H9 (cell line): Measurements from ENCODE around the gene NTPCR. TPM values are rescaled to one million over a fixed set of nuclear protein-coding genes. Genes with fewer than 3 reads are reported as not detected.

Experiments used
- DNase-seq: peaks from one replicate; pipeline ENCODE4 v3.0.0-alpha.2; 2017
- H2AFZ ChIP-seq: one replicate; pipeline ENCODE4 v1.6.1; 2013; ENCODE audit warnings: mild to moderate bottlenecking, low read length, control low read depth, moderate library complexity
- H2AK5ac ChIP-seq: 2 replicates; pipeline ENCODE4 v1.6.1; 2013; ENCODE audit warnings: low read length, control low read depth, mixed read lengths; ENCODE audit not compliant: insufficient read length
- H2BK120ac ChIP-seq: one replicate; pipeline ENCODE4 v1.6.1; 2013; ENCODE audit warnings: low read depth, mild to moderate bottlenecking, low read length, control low read depth, inconsistent platforms; ENCODE audit not compliant: poor library complexity, severe bottlenecking
- H2BK12ac ChIP-seq: 2 replicates; pipeline ENCODE4 v1.6.1; 2013; ENCODE audit warnings: low read length, control low read depth, mixed read lengths, low read depth; ENCODE audit not compliant: insufficient read length
- H2BK15ac ChIP-seq: 2 replicates; pipeline ENCODE4 v1.6.1; 2013; ENCODE audit warnings: low read depth, low read length, control low read depth
- H2BK20ac ChIP-seq: one replicate; pipeline ENCODE4 v1.6.1; 2013; ENCODE audit warnings: low read depth, mild to moderate bottlenecking, low read length, control low read depth, inconsistent platforms; ENCODE audit not compliant: poor library complexity, severe bottlenecking
- H2BK5ac ChIP-seq: 2 replicates; pipeline ENCODE4 v1.6.1; 2013; ENCODE audit warnings: low read length, control low read depth, mixed read lengths; ENCODE audit not compliant: insufficient read length
- H3K14ac ChIP-seq: 2 replicates; pipeline ENCODE4 v1.6.1; 2013; ENCODE audit warnings: low read length, control low read depth; ENCODE audit not compliant: insufficient read depth
- H3K18ac ChIP-seq: 2 replicates; pipeline ENCODE4 v1.6.1; 2013; ENCODE audit warnings: low read depth, mild to moderate bottlenecking, mixed read lengths, low read length, control low read depth; ENCODE audit not compliant: insufficient read length
- H3K23ac ChIP-seq: 2 replicates; pipeline ENCODE4 v1.6.1; 2013; ENCODE audit warnings: low read length, control low read depth, mixed read lengths, low read depth; ENCODE audit not compliant: insufficient read length
- H3K23me2 ChIP-seq: 2 replicates; pipeline ENCODE4 v1.6.1; 2013; ENCODE audit warnings: low read depth, mild to moderate bottlenecking, mixed read lengths, low read length, control low read depth; ENCODE audit not compliant: insufficient read length, poor library complexity, severe bottlenecking
- H3K27ac ChIP-seq: 2 replicates; pipeline ENCODE4 v1.5.1; 2013; ENCODE audit warnings: low read length, control low read depth, mixed read lengths, low read depth; ENCODE audit not compliant: insufficient read length
- H3K27me3 ChIP-seq: 2 replicates; pipeline ENCODE4 v1.6.1; 2013; ENCODE audit warnings: low read length, control low read depth, inconsistent platforms; ENCODE audit not compliant: insufficient read depth
- H3K4ac ChIP-seq: 2 replicates; pipeline ENCODE4 v1.6.1; 2013; ENCODE audit warnings: low read depth, mild to moderate bottlenecking, control low read depth, inconsistent platforms, low read length, moderate library complexity
- H3K4me1 ChIP-seq: 2 replicates; pipeline ENCODE4 v1.6.1; 2013; ENCODE audit warnings: low read length, control low read depth, inconsistent platforms; ENCODE audit not compliant: insufficient read depth
- H3K4me2 ChIP-seq: 2 replicates; pipeline ENCODE4 v1.6.1; 2013; ENCODE audit warnings: low read length, control low read depth, mixed read lengths; ENCODE audit not compliant: insufficient read length, insufficient read depth
- H3K56ac ChIP-seq: 2 replicates; pipeline ENCODE4 v1.6.1; 2013; ENCODE audit warnings: low read depth, mild to moderate bottlenecking, mixed read lengths, low read length, control low read depth; ENCODE audit not compliant: insufficient read length
- H3K79me1 ChIP-seq: 2 replicates; pipeline ENCODE4 v1.6.1; 2013; ENCODE audit warnings: low read depth, mild to moderate bottlenecking, moderate library complexity, low read length, control low read depth, inconsistent platforms; ENCODE audit not compliant: insufficient read depth, poor library complexity, severe bottlenecking
- H3K79me2 ChIP-seq: 2 replicates; pipeline ENCODE4 v1.6.1; 2013; ENCODE audit warnings: low read length, control low read depth, inconsistent platforms; ENCODE audit not compliant: insufficient read depth
- H3K9ac ChIP-seq: 2 replicates; pipeline ENCODE4 v1.6.1; 2013; ENCODE audit warnings: low read length, control low read depth, mixed read lengths; ENCODE audit not compliant: insufficient read length; ENCODE audit errors: extremely low read depth
- H3K9me3 ChIP-seq: one replicate; pipeline ENCODE4 v1.6.1; 2013; ENCODE audit warnings: low read depth, low read length, inconsistent platforms; ENCODE audit not compliant: control insufficient read depth
- H3T11ph ChIP-seq: one replicate; pipeline ENCODE4 v1.6.1; 2013; ENCODE audit warnings: mild to moderate bottlenecking, low read length, control low read depth, inconsistent platforms
- H4K20me1 ChIP-seq: one replicate; pipeline ENCODE4 v1.6.1; 2013; ENCODE audit not compliant: control insufficient read depth, insufficient read length, insufficient read depth
- H4K5ac ChIP-seq: 2 replicates; pipeline ENCODE4 v1.6.1; 2013; ENCODE audit warnings: low read depth, mild to moderate bottlenecking, mixed read lengths, low read length, control low read depth; ENCODE audit not compliant: insufficient read length
- H4K8ac ChIP-seq: replicated peaks from 2 replicates; pipeline ENCODE4 v1.6.1; 2013; ENCODE audit warnings: low read length, control low read depth, mixed read lengths, low read depth; ENCODE audit not compliant: insufficient read length
- H4K91ac ChIP-seq: 2 replicates; pipeline ENCODE4 v1.6.1; 2013; ENCODE audit warnings: low read depth, mild to moderate bottlenecking, moderate library complexity, mixed read lengths, low read length, control low read depth; ENCODE audit not compliant: insufficient read length
- H3K27ac Mint-ChIP-seq, 3 experiments: 2 replicates in 2 of 3; 3 replicates in 1 of 3; pipeline ENCODE4 v1.8.0; 2020 to 2021; ENCODE audit warnings: mixed read lengths in 3 of 3, mild to moderate bottlenecking in 1 of 3, moderate library complexity in 1 of 3
- H3K27me3 Mint-ChIP-seq: 2 replicates; pipeline ENCODE4 v1.8.0; 2021; ENCODE audit warnings: low read depth, mild to moderate bottlenecking, moderate library complexity, mixed read lengths
- H3K36me3 Mint-ChIP-seq, 3 experiments: 2 replicates in 2 of 3; 3 replicates in 1 of 3; pipeline ENCODE4 v1.8.0; 2020 to 2021; ENCODE audit warnings: low read depth in 3 of 3, mixed read lengths in 3 of 3; ENCODE audit not compliant: insufficient read depth in 1 of 3
- H3K4me1 Mint-ChIP-seq, 2 experiments: 2 replicates each; pipeline ENCODE4 v1.8.0; 2020; ENCODE audit warnings: mixed read lengths in 2 of 2
- H3K4me3 Mint-ChIP-seq, 2 experiments: 2 replicates in 1 of 2; 3 replicates in 1 of 2; pipeline ENCODE4 v1.8.0; 2020 to 2021; ENCODE audit warnings: mild to moderate bottlenecking in 2 of 2, mixed read lengths in 2 of 2, moderate library complexity in 1 of 2
- H3K9me3 Mint-ChIP-seq, 2 experiments: 2 replicates in 1 of 2; 3 replicates in 1 of 2; pipeline ENCODE4 v1.8.0; 2020; ENCODE audit warnings: mild to moderate bottlenecking in 2 of 2, mixed read lengths in 2 of 2, moderate library complexity in 1 of 2
- CTCF ChIP-seq: fragments of 200-600 bp; sonication (generic); conservative IDR thresholded peaks from 3 replicates; pipeline ENCODE4 v1.8.0; 2021; ENCODE audit warnings: antibody characterized with exemption, mild to moderate bottlenecking
- WGBS: extraction: QIAGEN DNeasy Blood & Tissue Kit; methylation state at CpG from one replicate; pipeline ENCODE4 v1.1.7; 2013; ENCODE audit warnings: missing lambda C conversion rate, low lambda C conversion rate, mixed read lengths; ENCODE audit not compliant: insufficient read length; ENCODE audit errors: extremely low coverage; 5-methylcytosine and 5-hydroxymethylcytosine counted together
- total RNA-seq: library from RNA; stranded (reverse); gene quantifications from 2 replicates; pipeline ENCODE4 v1.2.1, GENCODE V29; 2021

The NTPCR gene
- total RNA-seq, 1 experiment from 2014 or later = 87.4 TPM

DNA sequence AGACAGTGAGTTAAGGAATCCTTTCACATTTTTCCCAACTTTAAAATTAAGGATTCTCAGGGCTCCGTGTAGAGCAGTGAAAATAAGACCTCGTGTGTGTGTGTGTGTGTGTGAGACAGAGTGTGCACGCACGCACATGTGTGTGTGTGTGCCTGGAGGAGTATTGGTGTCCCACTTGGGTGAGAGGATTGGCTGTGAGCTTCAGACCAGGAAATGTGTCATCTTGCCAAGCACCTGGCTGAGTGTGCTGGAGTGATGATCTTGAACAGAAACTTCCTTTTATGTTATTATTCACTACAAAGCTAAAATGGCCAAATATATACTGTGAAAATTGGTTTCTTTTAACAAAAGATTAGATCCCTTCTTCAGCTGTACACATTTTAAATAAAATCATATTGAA is 35.2 kb upstream of the NTPCR start:
- no peak overlapping the region for H3K23ac ChIP-seq
- H3K4me1 Mint-ChIP-seq = peaks cover 23 to 24% of the 10 kb centered on the region in 2 experiments

More for the DNA sequence above, 35.2 kb upstream of the NTPCR start:
- Histone ChIP-seq H3K23me2 (no peaks in the 10 kb centered on the region), H3K27ac (no peak overlapping the region), H4K20me1 (no peaks in the 10 kb centered on the region), H3K18ac (no peak overlapping the region), H2BK12ac (no peak overlapping the region), H3K79me2 (no peaks in the 10 kb centered on the region), H3K79me1 (no peaks in the 10 kb centered on the region), H2BK15ac (no peak overlapping the region), H3K14ac (no peak overlapping the region), H3K9ac (no peak overlapping the region), H4K8ac (no peak overlapping the region), H3K4me1 (peaks cover 3% of the 10 kb centered on the region; the same call in 1 of the 2 replicates), H4K5ac (no peak overlapping the region), H3K9me3 (no peaks in the 10 kb centered on the region), H2AFZ (no peak overlapping the region), H3K4ac (no peak overlapping the region), H3K4me2 (no peak overlapping the region), H2BK120ac (no peak overlapping the region), H3K27me3 (no peaks in the 10 kb centered on the region), H3T11ph (no peak overlapping the region), H2BK5ac (no peak overlapping the region), H2AK5ac (no peak overlapping the region), H2BK20ac (no peak overlapping the region), H3K56ac (no peak overlapping the region), H4K91ac (no peak overlapping the region)
- Mint-ChIP-seq H3K9me3 (no peaks in the 10 kb centered on the region; a peak in 2 of 5 replicates), H3K36me3 (peaks cover 0 to 1% (median 0%) of the 10 kb centered on the region in 3 experiments; a peak in 1 of 7 replicates), H3K4me3 (no peak overlapping the region), H3K27ac (no peak overlapping the region; a peak in 1 of 7 replicates), H3K27me3 (peaks cover 1% of the 10 kb centered on the region)
- TF ChIP-seq CTCF = no peak
- DNase-seq = no peak
- WGBS = no CpG with 5 or more reads among the region's 4 CpGs
